ENCODE measurements around the gene NDUFB6. TPM values are rescaled to one million over a fixed set of nuclear protein-coding genes. Genes with fewer than 3 reads are reported as not detected.

Gene NDUFB6
- total and polyA plus RNA-seq, 2 experiments from 2014 or later, result 73.7 to 122 TPM

- Histone ChIP-seq H3K36me3 (replicated peaks; ENCODE audit: insufficient read depth, low read depth) (no peaks in the 10 kb centered on the region), H3K9me3 (ENCODE audit: low read depth) (no peaks in the 10 kb centered on the region), H3K9me2 (replicated peaks; ENCODE audit: insufficient read depth) (no peaks in the 10 kb centered on the region), H4K20me1 (ENCODE audit: insufficient read depth, poor library complexity, severe bottlenecking) (no peaks in the 10 kb centered on the region), H3K27ac (no peak overlapping the region), H3K4me3 (no peak overlapping the region), H3K4me1 (ENCODE audit: insufficient read depth) (peaks cover 11% of the 10 kb centered on the region), H3K79me2 (peaks cover 14% of the 10 kb centered on the region), H2AFZ (no peak overlapping the region), H3K4me2 (no peak overlapping the region), H3K27me3 (no peaks in the 10 kb centered on the region)
- no peak for TF ChIP-seq EZH2 (IDR thresholded peaks at IDR 0.05; ENCODE audit: borderline replicate concordance)
- TF ChIP-seq, protein P1, sequence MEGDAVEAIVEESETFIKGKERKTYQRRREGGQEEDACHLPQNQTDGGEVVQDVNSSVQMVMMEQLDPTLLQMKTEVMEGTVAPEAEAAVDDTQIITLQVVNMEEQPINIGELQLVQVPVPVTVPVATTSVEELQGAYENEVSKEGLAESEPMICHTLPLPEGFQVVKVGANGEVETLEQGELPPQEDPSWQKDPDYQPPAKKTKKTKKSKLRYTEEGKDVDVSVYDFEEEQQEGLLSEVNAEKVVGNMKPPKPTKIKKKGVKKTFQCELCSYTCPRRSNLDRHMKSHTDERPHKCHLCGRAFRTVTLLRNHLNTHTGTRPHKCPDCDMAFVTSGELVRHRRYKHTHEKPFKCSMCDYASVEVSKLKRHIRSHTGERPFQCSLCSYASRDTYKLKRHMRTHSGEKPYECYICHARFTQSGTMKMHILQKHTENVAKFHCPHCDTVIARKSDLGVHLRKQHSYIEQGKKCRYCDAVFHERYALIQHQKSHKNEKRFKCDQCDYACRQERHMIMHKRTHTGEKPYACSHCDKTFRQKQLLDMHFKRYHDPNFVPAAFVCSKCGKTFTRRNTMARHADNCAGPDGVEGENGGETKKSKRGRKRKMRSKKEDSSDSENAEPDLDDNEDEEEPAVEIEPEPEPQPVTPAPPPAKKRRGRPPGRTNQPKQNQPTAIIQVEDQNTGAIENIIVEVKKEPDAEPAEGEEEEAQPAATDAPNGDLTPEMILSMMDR (IDR thresholded peaks at IDR 0.05; ENCODE audit: poor library complexity), result no peak
- no peak for TF ChIP-seq EZH2phosphoT487 (IDR thresholded peaks at IDR 0.05; ENCODE audit: low read depth, severe bottlenecking, unreplicated experiment)
- DNase-seq (ENCODE audit: low spot score), result no peak
- WGBS (ENCODE audit: low lambda C conversion rate, missing lambda C conversion rate), result 94% methylated on average over 1 of the region's 1 CpG
Measured at GRCh38 chr9:32523910-32524309, 49.0 kb downstream of the NDUFB6 start.

- H3K9me2 ChIP-seq (replicated peaks; ENCODE audit: insufficient read depth), result no peaks in the 10 kb centered on the region
- no peaks in the 10 kb centered on the region for H4K20me1 ChIP-seq (ENCODE audit: insufficient read depth, poor library complexity, severe bottlenecking)
- H2AFZ ChIP-seq, result no peak overlapping the region
- no peaks in the 10 kb centered on the region for H3K9me3 ChIP-seq (ENCODE audit: low read depth)
- H3K27me3 ChIP-seq, result no peaks in the 10 kb centered on the region
- H3K4me1 ChIP-seq (ENCODE audit: insufficient read depth), result no peaks in the 10 kb centered on the region
- no peak overlapping the region for H3K4me2 ChIP-seq
- no peaks in the 10 kb centered on the region for H3K36me3 ChIP-seq (replicated peaks; ENCODE audit: insufficient read depth, low read depth)
- DNase-seq (ENCODE audit: low spot score), result no peak
- H3K27ac ChIP-seq, result no peak overlapping the region
- peaks cover 5% of the 10 kb centered on the region for H3K79me2 ChIP-seq
- no peak overlapping the region for H3K4me3 ChIP-seq
- WGBS (ENCODE audit: low lambda C conversion rate, missing lambda C conversion rate), result 91% methylated on average over 1 of the region's 1 CpG
- TF ChIP-seq EZH2 (IDR thresholded peaks at IDR 0.05; ENCODE audit: borderline replicate concordance), result no peak
- no peak for TF ChIP-seq EZH2phosphoT487 (IDR thresholded peaks at IDR 0.05; ENCODE audit: low read depth, severe bottlenecking, unreplicated experiment)
- TF ChIP-seq, protein P1 (IDR thresholded peaks at IDR 0.05; ENCODE audit: poor library complexity), result no peak
Measured at GRCh38 chr9:32518276-32518675, 54.7 kb downstream of the NDUFB6 start.

DNA sequence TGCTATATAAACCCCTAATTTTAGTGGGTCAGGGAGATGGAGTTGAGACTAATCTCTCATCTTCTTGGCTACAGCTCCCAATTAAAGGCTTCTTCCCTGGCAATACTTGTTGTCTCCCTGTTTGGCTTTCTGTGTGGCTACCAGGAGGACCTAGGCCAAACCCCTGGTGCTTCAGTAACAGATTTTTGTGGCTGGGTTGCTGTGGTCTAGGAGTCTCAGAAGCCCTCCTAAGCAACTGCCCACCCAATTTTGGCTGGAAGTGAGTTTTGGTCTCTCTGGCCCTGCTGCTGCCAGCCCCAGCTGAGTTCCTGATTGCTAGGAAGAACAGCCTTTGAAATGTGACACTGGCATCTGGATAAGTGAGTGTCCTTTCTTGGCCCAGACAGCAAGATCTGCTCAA is 56.7 kb downstream of the NDUFB6 start:
- DNase-seq (ENCODE audit: low spot score), result no peak
- no peak overlapping the region for H3K4me2 ChIP-seq
- H4K20me1 ChIP-seq (ENCODE audit: insufficient read depth, poor library complexity, severe bottlenecking), result no peaks in the 10 kb centered on the region
- no peaks in the 10 kb centered on the region for H3K4me1 ChIP-seq (ENCODE audit: insufficient read depth)
- no peak overlapping the region for H3K4me3 ChIP-seq
- no peaks in the 10 kb centered on the region for H3K9me2 ChIP-seq (replicated peaks; ENCODE audit: insufficient read depth)
- TF ChIP-seq EZH2phosphoT487 (IDR thresholded peaks at IDR 0.05; ENCODE audit: low read depth, severe bottlenecking, unreplicated experiment) (no peak), EZH2 (IDR thresholded peaks at IDR 0.05; ENCODE audit: borderline replicate concordance) (no peak)
- TF ChIP-seq, protein P1 (IDR thresholded peaks at IDR 0.05; ENCODE audit: poor library complexity), result no peak
- no peaks in the 10 kb centered on the region for H3K9me3 ChIP-seq (ENCODE audit: low read depth)
- H3K36me3 ChIP-seq (replicated peaks; ENCODE audit: insufficient read depth, low read depth), result no peaks in the 10 kb centered on the region
- H3K79me2 ChIP-seq, result peaks cover 2% of the 10 kb centered on the region
- no peak overlapping the region for H2AFZ ChIP-seq
- H3K27ac ChIP-seq, result no peak overlapping the region
- no peaks in the 10 kb centered on the region for H3K27me3 ChIP-seq

DNA sequence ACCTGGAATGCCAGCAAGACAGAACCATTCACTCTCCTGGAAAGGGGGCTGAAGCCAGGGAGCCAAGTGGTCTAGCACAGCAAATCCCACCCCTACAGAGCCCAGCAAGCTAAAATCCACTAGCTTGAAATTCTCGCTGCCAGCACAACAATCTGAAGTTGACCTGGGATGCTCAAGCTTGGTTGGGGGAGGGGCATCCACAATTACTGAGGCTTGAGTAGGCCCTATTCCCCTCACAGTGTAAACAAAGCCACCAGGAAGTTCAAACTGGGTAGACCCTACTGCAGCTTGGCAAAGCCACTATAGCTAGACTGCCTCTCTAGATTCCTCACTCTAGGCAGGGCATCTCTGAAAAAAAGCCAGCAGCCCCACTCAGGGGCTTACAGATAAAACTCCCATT is 64.2 kb downstream of the NDUFB6 start:
- WGBS (ENCODE audit: low lambda C conversion rate, missing lambda C conversion rate), result 94% methylated on average over 1 of the region's 1 CpG
- Histone ChIP-seq H4K20me1 (ENCODE audit: insufficient read depth, poor library complexity, severe bottlenecking) (no peaks in the 10 kb centered on the region), H2AFZ (no peak overlapping the region)

More for the DNA sequence above, 64.2 kb downstream of the NDUFB6 start:
- Histone ChIP-seq H3K36me3 (replicated peaks; ENCODE audit: insufficient read depth, low read depth) (no peaks in the 10 kb centered on the region), H3K9me2 (replicated peaks; ENCODE audit: insufficient read depth) (no peaks in the 10 kb centered on the region), H3K27ac (no peak overlapping the region), H3K4me1 (ENCODE audit: insufficient read depth) (no peaks in the 10 kb centered on the region), H3K4me3 (no peak overlapping the region), H3K27me3 (no peaks in the 10 kb centered on the region), H3K79me2 (no peaks in the 10 kb centered on the region), H3K4me2 (no peak overlapping the region), H3K9me3 (ENCODE audit: low read depth) (no peaks in the 10 kb centered on the region)
- TF ChIP-seq EZH2 (IDR thresholded peaks at IDR 0.05; ENCODE audit: borderline replicate concordance) (no peak), EZH2phosphoT487 (IDR thresholded peaks at IDR 0.05; ENCODE audit: low read depth, severe bottlenecking, unreplicated experiment) (no peak)
- TF ChIP-seq, protein P1 (IDR thresholded peaks at IDR 0.05; ENCODE audit: poor library complexity), result no peak
- DNase-seq (ENCODE audit: low spot score), result no peak

All from hepatocyte (in vitro differentiated cells).